Colonic mucosa (tissue), 4 donors: ENCODE measurements around the gene MTHFD1. TPM values are rescaled to one million over a fixed set of nuclear protein-coding genes. Genes with fewer than 3 reads are reported as not detected.

ENCODE experiments used
- DNase-seq: peaks from one replicate; pipeline ENCODE4 v3.0.0-alpha.2; 2020
- H3K27ac ChIP-seq: fragments of 200-600 bp; one replicate; pipeline ENCODE4 v1.8.0; 2021
- H3K27me3 ChIP-seq: fragments of 200-600 bp; one replicate; pipeline ENCODE4 v1.8.0; 2021
- H3K36me3 ChIP-seq: fragments of 200-600 bp; one replicate; pipeline ENCODE4 v1.8.0; 2021
- H3K4me1 ChIP-seq: fragments of 200-600 bp; one replicate; pipeline ENCODE4 v1.8.0; 2021; ENCODE audit warnings: mild to moderate bottlenecking
- H3K4me3 ChIP-seq: fragments of 200-600 bp; one replicate; pipeline ENCODE4 v1.8.0; 2021
- H3K9ac ChIP-seq, 2 donors: one replicate each; pipeline ENCODE4 v1.7.0; 2013; ENCODE audit warnings: control low read depth in 2 of 2, low read depth in 2 of 2, low read length in 2 of 2
- H3K9me3 ChIP-seq: fragments of 200-600 bp; one replicate; pipeline ENCODE4 v1.8.0; 2021
- CTCF ChIP-seq: fragments of 200-600 bp; IDR thresholded peaks from one replicate; pipeline ENCODE4 v1.8.0; 2022; ENCODE audit warnings: antibody characterized with exemption, mild to moderate bottlenecking
- intact Hi-C: fragments of 100-400 bp; cut with DNase I; formaldehyde crosslinking; loops from one replicate; pipeline ENCODE4 v1.14.1; 2022
- total RNA-seq, 2 donors: library from RNA; stranded (reverse); fragmentation: NEBNext Ultra II Directional in 1 of 2; extraction: Animal tissue kit (Norgen Biotek cat#: 25700) in 1 of 2; gene quantifications; one replicate each; pipeline ENCODE4 v1.2.1, GENCODE V29; 2021
- donor health status: healthy.
- donor health status: DM: no; HTN: no; CAD: no.
- donor health status: DM: no; HTN: no; CAD: no.

The MTHFD1 gene
- total RNA-seq, 2 donors from 2014 or later, result 38.1 to 123 TPM

GRCh38 chr14:64422005-64422404, 33.9 kb downstream of the MTHFD1 start:
- H3K4me3 ChIP-seq, result no peak overlapping the region
- DNase-seq, result no peak
- no peak overlapping the region for H3K27ac ChIP-seq
- intact Hi-C loops, result no loop called here
- H3K27me3 ChIP-seq, result no peaks in the 10 kb centered on the region
- H3K36me3 ChIP-seq, result no peaks in the 10 kb centered on the region
- TF ChIP-seq CTCF, result no peak
- no peaks in the 10 kb centered on the region for H3K9me3 ChIP-seq
- H3K4me1 ChIP-seq, result no peaks in the 10 kb centered on the region
- no peak overlapping the region for H3K9ac ChIP-seq

GRCh38 chr14:64422756-64423155, 34.6 kb downstream of the MTHFD1 start:
- H3K36me3 ChIP-seq, result no peaks in the 10 kb centered on the region
- no peak for DNase-seq
- no peak overlapping the region for H3K27ac ChIP-seq
- no peak for TF ChIP-seq CTCF
- H3K9me3 ChIP-seq, result no peaks in the 10 kb centered on the region
- no peaks in the 10 kb centered on the region for H3K27me3 ChIP-seq
- H3K4me3 ChIP-seq, result no peak overlapping the region
- intact Hi-C loops, result no loop called here
- H3K4me1 ChIP-seq, result no peaks in the 10 kb centered on the region
- H3K9ac ChIP-seq, result no peak overlapping the region

- no peak for TF ChIP-seq CTCF
- H3K4me1 ChIP-seq, result no peaks in the 10 kb centered on the region
- intact Hi-C loops, result no loop called here
- H3K9me3 ChIP-seq, result no peaks in the 10 kb centered on the region
- H3K27me3 ChIP-seq, result no peaks in the 10 kb centered on the region
- H3K27ac ChIP-seq, result no peak overlapping the region
- H3K9ac ChIP-seq, result no peak overlapping the region
- no peak overlapping the region for H3K4me3 ChIP-seq
- DNase-seq, result no peak
- H3K36me3 ChIP-seq, result no peaks in the 10 kb centered on the region
Measured at GRCh38 chr14:64423987-64424386, 35.8 kb downstream of the MTHFD1 start.

- intact Hi-C loops, result loop anchor here (5.0 kb wide), 2 partner anchors 43 to 92 kb away; no protein-coding TSS in a partner anchor
- TF ChIP-seq CTCF, result no peak
- Histone ChIP-seq H3K36me3 (no peaks in the 10 kb centered on the region), H3K4me1 (no peaks in the 10 kb centered on the region), H3K9me3 (no peaks in the 10 kb centered on the region), H3K27me3 (no peaks in the 10 kb centered on the region), H3K4me3 (no peak overlapping the region), H3K27ac (no peak overlapping the region), H3K9ac (no peak overlapping the region)
- no peak for DNase-seq
Measured at GRCh38 chr14:64434528-64434927, 46.4 kb downstream of the MTHFD1 start.

GRCh38 chr14:64438181-64438841, 50.2 kb downstream of the MTHFD1 start:
- H3K9ac ChIP-seq, result no peak overlapping the region
- no peak for DNase-seq
- intact Hi-C loops, result no loop called here

More at GRCh38 chr14:64438181-64438841, 50.2 kb downstream of the MTHFD1 start:
- Histone ChIP-seq H3K36me3 (no peaks in the 10 kb centered on the region), H3K4me3 (no peak overlapping the region), H3K27ac (peak overlapping the region; percentile 15), H3K9me3 (no peaks in the 10 kb centered on the region), H3K27me3 (no peaks in the 10 kb centered on the region), H3K4me1 (no peaks in the 10 kb centered on the region)
- TF ChIP-seq CTCF, result no peak
